Femur (tissue), 1 donor: ENCODE measurements around the gene ADCY2.

Source experiments
- DNase-seq: peaks from one replicate; pipeline ENCODE4 v3.0.0-alpha.2; 2017

ADCY2 gene

DNA sequence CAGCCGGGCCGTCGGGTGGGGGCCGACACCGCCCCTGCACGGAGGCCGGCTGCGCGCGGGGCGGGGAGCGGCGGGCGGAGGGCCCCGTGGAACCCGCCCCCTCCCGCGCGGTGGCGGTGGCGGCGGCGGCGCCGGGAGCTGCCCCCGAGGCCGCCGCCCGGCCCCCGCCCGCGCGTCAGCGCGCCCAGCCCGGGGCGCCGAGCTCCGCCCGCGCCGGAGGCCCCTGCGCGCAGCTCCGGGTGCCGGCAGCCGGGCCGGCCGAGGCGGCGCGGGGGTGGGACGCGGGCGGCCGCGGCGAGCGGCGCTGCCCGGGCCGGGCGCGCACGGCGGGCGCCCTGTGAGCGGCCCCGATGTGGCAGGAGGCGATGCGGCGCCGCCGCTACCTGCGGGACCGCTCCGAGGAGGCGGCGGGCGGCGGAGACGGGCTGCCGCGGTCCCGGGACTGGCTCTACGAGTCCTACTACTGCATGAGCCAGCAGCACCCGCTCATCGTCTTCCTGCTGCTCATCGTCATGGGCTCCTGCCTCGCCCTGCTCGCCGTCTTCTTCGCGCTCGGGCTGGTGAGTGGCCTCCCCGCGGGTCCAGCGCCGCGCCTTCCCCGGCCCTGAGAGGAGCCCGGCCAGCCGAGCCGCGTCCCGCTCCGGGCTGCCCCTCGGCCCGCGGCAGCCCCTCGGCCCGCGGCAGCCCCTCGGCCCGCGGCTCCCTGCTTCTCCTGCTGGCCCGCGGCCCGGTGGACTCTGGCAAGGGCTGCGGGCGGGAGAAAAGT, at the start of gene ADCY2:
Gene ADCY2, plus strand, starts transcription at position 192 of the 766 bp plus-strand sequence. Its CDS starts 159 bp downstream, at position 351.
- peak; percentile 32 for DNase-seq

DNA sequence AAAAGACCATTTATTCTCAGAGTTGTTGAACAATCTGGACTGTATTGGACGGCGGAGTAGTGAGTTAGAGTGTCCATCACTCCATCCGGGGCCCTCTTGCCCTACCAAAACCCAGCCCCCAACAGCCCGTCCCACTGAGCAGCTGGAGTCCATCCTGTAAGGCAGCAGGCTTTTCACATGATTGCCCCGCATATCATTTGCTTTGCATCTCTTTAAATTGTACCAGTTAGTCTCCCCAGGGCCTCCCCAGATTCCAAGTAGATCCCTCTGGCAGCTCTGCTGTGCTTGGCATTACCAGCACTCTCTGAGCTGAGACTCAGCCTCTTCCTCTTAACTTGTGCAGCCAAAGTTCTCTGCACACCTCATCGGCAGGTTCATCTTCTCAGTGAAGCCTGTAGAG, 48.6 kb upstream of the ADCY2 start:
- no peak for DNase-seq

DNA sequence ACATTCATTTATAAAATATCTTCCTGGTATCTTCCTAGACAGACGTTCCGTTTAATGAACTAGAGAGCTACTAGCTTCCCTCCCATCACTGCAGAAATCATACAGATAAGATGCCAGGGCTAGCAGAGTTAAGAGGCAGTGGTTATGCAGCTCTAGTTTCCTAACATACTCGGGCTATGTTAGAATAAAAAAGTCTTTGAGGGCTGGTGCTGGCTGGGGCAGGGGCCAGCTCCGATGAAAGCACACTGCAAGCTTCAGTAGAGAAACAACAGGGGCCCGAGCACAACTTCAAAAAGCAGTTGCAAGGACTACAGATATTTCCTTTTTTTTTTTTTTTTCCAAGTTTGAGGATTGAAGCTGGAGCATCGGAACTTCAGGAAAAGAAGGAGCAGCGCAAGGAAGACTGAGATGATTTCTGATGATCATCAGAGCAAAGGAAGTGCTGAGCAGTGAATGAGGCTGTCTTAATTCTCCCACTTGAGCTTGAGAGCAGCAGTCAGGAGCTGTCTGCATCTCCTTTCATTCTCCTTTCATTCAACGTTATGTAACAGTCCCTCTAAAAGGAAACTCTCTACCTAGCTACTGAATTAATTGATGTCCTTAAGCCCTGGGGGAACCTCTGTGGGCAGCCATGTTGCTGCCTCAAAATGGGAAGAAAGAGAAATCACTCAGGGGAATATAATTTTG, 47.6 kb upstream of the ADCY2 start:
- no peak for DNase-seq

DNA sequence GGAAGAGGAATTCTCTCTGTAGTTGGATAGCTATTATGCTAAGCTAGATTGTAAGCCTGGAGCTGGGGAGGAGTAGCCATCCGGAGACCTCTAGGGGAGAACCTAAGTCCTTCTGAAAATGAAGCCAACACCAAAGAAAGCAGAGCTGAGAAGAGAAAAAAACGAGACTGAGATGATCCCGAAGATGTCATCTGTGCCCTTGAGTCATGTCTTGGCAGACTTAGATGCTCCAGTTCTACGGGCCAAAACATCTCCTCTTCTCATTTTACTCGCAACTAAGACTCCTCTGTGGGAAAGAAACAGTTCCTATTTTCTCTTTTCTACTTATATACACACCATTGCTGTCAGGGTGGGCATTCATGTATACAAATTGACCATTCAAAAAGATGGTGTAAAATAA, 34.3 kb upstream of the ADCY2 start:
- no peak for DNase-seq

DNA sequence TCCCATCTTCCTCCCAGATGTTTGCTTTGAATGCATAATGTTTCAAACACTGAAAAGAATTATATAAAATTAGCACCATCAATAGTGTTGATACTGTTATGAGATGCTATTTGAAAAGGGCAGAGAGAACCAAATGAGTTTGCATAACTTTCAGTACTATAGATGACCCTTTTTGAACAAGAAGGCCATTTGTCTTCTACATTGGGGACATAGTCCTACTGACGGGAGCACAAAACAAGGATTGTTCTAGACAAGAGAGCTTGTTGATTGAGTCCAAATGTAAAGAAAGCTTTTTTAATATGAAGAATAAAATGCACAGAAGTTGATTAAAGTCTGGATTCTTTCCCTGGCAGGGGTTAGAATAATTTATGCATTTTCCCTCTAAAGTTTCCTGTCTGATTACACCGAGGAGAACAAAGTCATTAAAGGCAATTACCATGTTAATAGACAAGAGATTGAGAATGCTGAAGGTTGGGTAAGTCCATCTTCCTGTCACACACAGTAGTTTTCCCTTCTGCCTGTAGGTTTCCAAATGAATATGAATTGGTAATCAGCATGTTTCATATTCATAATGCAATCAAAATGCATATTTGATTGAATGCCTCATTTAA, 32.8 kb upstream of the ADCY2 start:
- DNase-seq: no peak

DNA sequence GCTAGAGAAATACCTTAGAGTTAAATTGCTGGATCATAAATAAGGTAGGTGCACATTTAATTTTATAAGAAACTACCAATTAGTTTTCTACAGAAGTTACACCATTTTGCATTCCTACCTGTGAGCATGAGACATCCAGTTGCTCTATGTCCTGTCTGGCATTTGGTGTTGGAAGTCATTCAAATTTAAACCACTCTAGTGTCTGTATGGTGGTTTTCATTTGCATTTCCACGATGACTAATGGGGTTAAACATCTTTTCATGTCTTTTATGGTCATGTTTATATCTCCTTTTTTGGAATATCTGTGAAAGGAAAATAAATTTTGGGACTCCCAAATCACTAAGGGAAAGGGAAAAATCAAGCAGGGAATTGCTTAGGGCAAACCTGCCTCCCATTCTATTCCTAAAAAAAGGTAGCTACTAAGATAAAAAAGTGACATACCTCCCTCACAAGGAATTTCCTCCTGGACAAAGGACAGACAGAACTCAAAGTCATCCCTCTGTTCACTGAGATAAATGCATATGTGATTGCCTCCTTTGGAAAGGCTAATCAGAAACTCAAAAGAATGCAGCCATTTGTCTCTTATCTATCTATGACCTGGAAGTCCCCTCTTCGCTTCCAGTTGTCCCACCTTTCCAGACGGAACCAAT, 31.6 kb upstream of the ADCY2 start:
- DNase-seq: no peak

DNA sequence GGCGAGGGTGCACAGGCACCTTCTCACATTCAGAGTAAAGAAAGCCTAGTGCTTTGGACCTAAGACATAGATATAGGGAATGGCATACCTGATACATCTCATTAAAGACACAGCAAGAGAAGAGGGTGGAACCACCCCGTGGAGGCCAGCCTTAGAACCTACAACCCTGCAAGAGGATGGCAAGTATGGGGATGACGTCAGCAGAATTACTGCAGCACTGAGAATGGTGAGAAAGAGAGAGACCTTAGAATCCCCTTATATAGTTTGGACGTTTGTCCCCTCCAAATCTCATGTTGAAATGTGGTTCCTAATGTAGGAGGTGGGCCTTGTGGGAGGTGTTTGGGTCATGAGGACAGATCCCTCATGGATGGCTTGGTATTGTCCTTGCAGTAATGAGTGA, 28.2 kb upstream of the ADCY2 start:
- no peak for DNase-seq

- DNase-seq: no peak
Observed at GRCh38 chr5:7372399-7372798, 23.5 kb upstream of the ADCY2 start.

DNA sequence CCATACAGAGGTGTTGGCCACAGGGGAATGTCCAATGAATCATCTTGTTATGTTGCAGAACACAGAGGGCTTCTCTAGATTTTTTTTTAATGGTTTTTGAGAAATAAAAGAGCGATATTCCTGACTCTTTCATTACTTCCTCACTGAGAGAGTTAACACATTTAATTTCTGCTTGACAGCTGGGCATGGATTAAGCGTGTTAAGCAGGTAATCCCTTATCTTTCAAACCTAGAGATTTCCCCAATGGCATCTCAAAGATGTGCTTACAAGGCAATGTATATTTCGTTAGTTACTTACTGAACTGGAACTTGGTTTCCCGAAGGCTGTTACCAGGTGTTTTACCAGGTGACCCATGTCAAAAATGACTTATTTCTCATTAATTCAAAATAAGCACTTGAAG, 21.8 kb upstream of the ADCY2 start:
- no peak for DNase-seq

GRCh38 chr5:7375457-7375856, 20.5 kb upstream of the ADCY2 start:
- no peak for DNase-seq

DNA sequence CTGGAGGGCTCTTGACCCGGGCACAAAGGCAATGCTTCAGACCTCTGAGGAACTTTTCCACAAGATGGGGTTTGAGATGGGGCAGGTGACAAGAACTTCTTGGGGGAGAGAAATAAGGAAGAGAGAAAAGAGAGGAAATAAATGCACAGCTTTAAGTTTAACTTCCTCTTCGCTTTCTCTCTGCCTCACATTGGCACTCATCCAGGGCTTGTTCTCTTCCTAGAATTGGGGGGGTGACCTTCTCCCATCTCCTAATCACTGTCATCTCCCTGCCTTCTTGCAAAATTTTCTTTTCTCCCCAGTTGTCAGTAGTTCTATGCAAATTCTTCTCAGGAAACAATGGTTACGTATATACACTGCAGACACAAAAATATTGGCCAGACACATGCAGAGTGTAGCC, 19.1 kb upstream of the ADCY2 start:
- no peak for DNase-seq

GRCh38 chr5:7377761-7378160, 18.2 kb upstream of the ADCY2 start:
- no peak for DNase-seq

GRCh38 chr5:7382588-7382987, 13.3 kb upstream of the ADCY2 start:
- DNase-seq: no peak

- DNase-seq: no peak
Observed at GRCh38 chr5:7385681-7386080, 10.3 kb upstream of the ADCY2 start.

DNA sequence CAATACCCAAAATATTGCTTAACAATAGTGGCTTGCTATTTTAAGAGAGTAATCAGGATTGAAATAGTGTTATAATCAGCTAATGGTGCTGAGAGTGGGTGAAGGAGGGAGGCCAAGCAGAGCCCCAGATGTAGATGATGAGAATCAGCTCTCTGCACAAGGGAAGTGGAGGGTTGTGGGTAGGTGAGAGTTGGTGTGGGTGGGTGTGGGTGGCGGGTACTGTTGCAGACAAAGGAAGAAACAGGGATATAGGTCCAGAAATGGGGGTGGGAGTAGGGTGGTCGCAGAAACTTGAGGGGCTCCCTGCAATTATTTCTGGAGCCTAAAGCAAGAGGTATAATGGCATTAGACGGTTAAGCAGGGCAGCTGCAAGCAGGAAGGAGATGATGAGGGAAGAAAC, 7.4 kb upstream of the ADCY2 start:
- DNase-seq: no peak

DNA sequence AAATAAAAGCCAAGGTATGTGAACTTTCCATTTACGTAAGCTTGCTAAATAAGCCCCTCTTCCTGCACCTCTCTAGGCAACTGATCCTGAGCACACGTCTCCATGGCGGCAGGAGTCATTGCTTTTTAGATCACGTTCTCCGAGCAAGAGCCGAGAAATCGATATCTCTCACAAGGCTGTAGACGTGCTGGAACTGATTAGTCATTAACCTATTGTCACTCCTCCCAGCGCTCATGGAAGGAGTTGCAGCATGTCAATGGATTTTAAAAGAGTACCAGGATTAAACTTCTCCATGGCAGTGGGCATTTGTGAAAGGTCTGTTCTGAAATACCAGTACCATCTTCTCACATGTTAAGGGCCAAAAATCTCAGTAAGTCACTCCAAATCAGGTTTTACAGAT, 4.7 kb upstream of the ADCY2 start:
- no peak for DNase-seq

DNA sequence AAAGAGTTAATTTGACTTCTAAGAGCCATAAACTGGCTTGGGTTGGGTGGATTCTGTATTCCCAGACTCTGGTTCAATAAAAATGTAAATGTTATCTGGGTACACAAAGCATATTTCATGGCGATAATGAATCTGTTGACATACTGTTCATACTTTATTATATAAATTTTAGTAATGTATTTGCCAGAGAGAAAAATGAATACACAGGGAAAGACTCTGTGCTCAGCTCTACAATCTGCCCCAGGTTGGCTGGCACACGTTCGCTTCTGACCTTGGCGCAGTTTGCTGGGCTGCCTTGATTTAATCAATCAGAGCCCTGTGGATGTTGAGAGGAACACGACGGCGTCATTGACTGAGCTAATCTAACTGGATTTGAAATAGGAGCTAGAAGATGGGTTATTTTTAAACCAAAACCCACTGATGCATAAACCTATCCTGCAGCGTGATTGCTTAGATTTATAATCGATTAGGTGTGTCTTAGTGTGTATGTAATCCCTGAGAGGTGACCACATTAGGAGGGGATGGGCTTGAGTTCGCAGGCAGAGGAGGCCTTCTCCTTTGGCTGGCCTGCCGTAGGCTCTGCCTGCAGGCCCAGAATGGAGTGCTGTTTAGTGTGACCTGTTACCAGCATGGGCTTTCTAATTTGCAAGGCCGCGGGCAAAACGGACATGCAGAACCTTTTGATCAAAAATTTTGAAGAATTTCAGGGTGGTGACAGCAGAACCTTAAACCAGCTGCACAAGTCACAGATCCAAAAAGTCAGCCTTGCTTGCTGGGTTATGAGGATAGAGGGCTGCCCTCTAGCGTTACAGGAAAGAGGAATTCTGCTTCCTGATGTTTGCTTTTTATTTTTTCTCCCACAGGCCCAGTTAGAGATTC, 3.9 kb upstream of the ADCY2 start:
- DNase-seq: peak; percentile 33

GRCh38 chr5:7392693-7393024, 3.3 kb upstream of the ADCY2 start:
- DNase-seq: no peak

DNA sequence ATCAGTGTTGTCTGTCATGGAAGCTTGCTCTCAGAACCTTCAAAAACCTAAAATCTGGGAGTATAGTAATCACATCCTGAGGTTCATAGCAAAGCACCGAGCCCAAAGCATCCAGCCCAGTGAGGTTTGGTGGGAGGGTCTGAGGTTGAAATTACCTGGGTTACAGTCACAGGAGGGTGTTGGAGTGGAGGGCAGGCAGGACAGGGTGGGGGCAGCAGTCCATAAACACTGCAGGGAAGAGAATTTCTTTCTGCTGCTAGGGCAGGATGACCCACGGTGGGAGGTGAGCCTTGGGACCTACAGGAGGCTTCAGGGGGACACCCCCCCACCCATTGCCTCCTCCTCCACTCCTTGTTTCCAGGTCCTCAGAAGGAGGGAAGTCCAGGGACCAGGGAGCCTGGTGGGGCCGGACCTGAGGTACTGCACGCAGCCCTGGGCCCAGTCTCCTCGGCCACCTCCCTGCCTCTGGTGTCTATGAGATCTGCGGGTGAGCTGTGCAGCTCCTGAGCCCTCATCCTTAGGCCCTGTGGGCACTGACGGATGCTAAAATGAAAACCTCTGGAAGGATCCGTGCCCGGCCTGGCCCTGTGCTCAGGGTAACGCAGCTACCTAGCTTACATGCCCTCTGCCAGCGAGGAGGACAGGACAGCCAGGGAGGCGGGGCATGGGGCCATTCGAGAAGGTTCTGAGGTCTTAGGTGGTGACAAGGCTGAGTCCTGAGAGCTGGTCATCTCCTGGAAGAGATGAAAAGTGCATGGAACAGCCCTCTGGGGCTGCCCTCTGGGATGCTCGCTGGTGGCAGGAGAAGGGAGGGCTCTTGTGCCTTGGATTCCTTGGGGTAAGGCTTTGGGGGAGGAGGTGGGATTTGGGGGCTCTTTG, 1.8 kb upstream of the ADCY2 start:
- DNase-seq: no peak

DNA sequence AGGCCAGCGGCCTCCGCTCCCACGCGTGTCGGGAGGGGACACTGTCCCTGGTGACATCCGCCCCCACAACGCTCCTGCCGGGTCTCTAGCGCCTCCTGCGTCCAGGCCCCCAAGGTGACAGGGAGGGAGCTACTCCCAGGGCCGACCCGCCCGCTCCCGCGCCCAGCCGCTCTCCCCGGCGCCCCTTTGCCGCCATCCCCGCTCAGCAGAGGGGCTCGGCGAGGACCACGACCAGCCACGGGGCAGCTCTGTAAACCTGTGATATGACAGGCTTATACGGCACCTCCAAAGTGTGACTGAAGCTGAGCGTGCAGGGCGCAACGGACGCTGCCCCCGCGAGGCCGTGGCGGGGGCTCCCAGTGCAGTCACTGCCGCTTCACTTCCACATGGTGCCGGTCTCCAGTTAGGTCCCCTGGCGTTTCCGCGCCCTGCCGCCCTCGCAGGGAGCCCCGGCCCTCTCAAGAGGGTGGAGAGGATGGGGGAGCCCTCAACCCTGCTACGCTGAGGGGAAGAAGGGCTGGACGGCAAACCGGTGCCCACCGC, 978 bp upstream of the ADCY2 start:
- peak; percentile 26 for DNase-seq

GRCh38 chr5:7395432-7395946, 449 bp upstream of the ADCY2 start:
- DNase-seq: peak; percentile 33
